ENCODE data around the gene PPA1. TPM values are rescaled to one million over a fixed set of nuclear protein-coding genes. Genes with fewer than 3 reads are reported as not detected.

The PPA1 gene
- total and polyA plus RNA-seq, 2 donors (not counting 1 experiment from before 2014, with no cell fraction given), result 28.6 to 40.6 TPM

- Histone ChIP-seq H3K27ac (ENCODE audit: low read length in 2 of 2) (no peak overlapping the region), H3K79me2 (ENCODE audit: control insufficient read depth, insufficient read depth, low read length) (peaks cover 84% of the 10 kb centered on the region), H3K27me3 (replicated peaks in 1 of 4; ENCODE audit: control extremely low read depth in 1 of 4, control insufficient read depth in 3 of 4, insufficient read depth in 4 of 4, low read length in 3 of 4) (no peaks in the 10 kb centered on the region), H3K4me1 (ENCODE audit: control insufficient read depth in 2 of 2, insufficient read depth in 2 of 2, low read length in 2 of 2) (peaks cover 28 to 33% of the 10 kb centered on the region in 2 donors), H3K9me3 (ENCODE audit: control extremely low read depth in 1 of 3, control insufficient read depth in 2 of 3, insufficient read depth in 1 of 3, low read length in 2 of 3) (no peaks in the 10 kb centered on the region), H4K20me1 (ENCODE audit: control insufficient read depth, insufficient read depth, low read length, poor library complexity, severe bottlenecking) (peaks cover 67% of the 10 kb centered on the region), H2AFZ (ENCODE audit: insufficient read depth, low read depth, low read length, poor library complexity, severe bottlenecking) (no peak overlapping the region), H3K4me2 (replicated peaks; ENCODE audit: low read depth, low read length, poor library complexity, severe bottlenecking) (no peak overlapping the region), H3K9ac (ENCODE audit: low read length) (no peak overlapping the region), H3K36me3 (replicated peaks in 1 of 2; ENCODE audit: control extremely low read depth in 1 of 2, control insufficient read depth in 1 of 2, extremely low read depth in 1 of 2, insufficient read depth in 2 of 2, low read length in 1 of 2) (peaks cover 8 to 16% of the 10 kb centered on the region in 2 experiments), H3K4me3 (ENCODE audit: control extremely low read depth in 1 of 5, extremely low read depth in 1 of 5, insufficient read depth in 1 of 5, low read depth in 2 of 5, low read length in 4 of 5) (no peak overlapping the region)
- H3K4me3 Mint-ChIP-seq, result peak overlapping the region; percentile 17
- ATAC-seq (ENCODE audit: low read depth) (no peak), DNase-seq (no peak)
- H3K9me3 Mint-ChIP-seq (ENCODE audit: insufficient read depth), result no peaks in the 10 kb centered on the region
- H3K27ac Mint-ChIP-seq, result no peak overlapping the region
- H3K4me1 Mint-ChIP-seq, result peaks cover 62% of the 10 kb centered on the region
- WGBS (ENCODE audit: insufficient coverage), result 80% methylated on average over 5 of the region's 7 CpGs
- ChIA-PET CTCF (interaction anchor here (5.4 kb wide), 1 partner anchor 22 kb away, joined by 62 read pairs; the partner anchor contains the start of gene TYSND1), POLR2A (interaction anchor here (0.7 to 1.1 kb wide), 2 partner anchors 21 to 925 kb away, joined by 3 read pairs; partner anchors contain the start of gene TYSND1)
- TF ChIP-seq EZH2 (IDR thresholded peaks at IDR 0.05; ENCODE audit: borderline replicate concordance, insufficient read depth, low read depth, low read length, poor library complexity, severe bottlenecking), result no peak
- no peak for TF ChIP-seq CTCF (IDR thresholded peaks at IDR 0.05)
- H3K27me3 Mint-ChIP-seq, result no peaks in the 10 kb centered on the region
- intact Hi-C loops (cut with micrococcal nuclease), result no loop called here
Measured at GRCh38 chr10:70167246-70167645, 66.0 kb downstream of the PPA1 start.

GRCh38 chr10:70166394-70166793, 66.8 kb downstream of the PPA1 start:
- WGBS (ENCODE audit: insufficient coverage), result no CpG with 5 or more reads among the region's 3 CpGs
- CTCF ChIA-PET, result interaction anchor here (5.4 kb wide), 1 partner anchor 21 kb away, joined by 62 read pairs; the partner anchor contains the start of gene TYSND1
- no peak overlapping the region for H3K27ac ChIP-seq (ENCODE audit: low read length in 2 of 2)
- no peaks in the 10 kb centered on the region for H3K9me3 ChIP-seq (ENCODE audit: control extremely low read depth in 1 of 3, control insufficient read depth in 2 of 3, insufficient read depth in 1 of 3, low read length in 2 of 3)
- Mint-ChIP-seq H3K27me3 (no peaks in the 10 kb centered on the region), H3K9me3 (ENCODE audit: insufficient read depth) (no peaks in the 10 kb centered on the region), H3K27ac (peak overlapping the region; percentile 5), H3K4me3 (no peak overlapping the region), H3K4me1 (peaks cover 70% of the 10 kb centered on the region)
- POLR2A ChIA-PET, result no interaction called here
- H3K4me1 ChIP-seq (ENCODE audit: control insufficient read depth in 2 of 2, insufficient read depth in 2 of 2, low read length in 2 of 2), result peaks cover 28 to 33% of the 10 kb centered on the region in 2 donors
- H3K4me3 ChIP-seq (ENCODE audit: control extremely low read depth in 1 of 5, extremely low read depth in 1 of 5, insufficient read depth in 1 of 5, low read depth in 2 of 5, low read length in 4 of 5), result no peak overlapping the region
- TF ChIP-seq EZH2 (IDR thresholded peaks at IDR 0.05; ENCODE audit: borderline replicate concordance, insufficient read depth, low read depth, low read length, poor library complexity, severe bottlenecking) (no peak), CTCF (IDR thresholded peaks at IDR 0.05) (no peak)
- H4K20me1 ChIP-seq (ENCODE audit: control insufficient read depth, insufficient read depth, low read length, poor library complexity, severe bottlenecking), result peaks cover 72% of the 10 kb centered on the region
- H3K79me2 ChIP-seq (ENCODE audit: control insufficient read depth, insufficient read depth, low read length), result peaks cover 91% of the 10 kb centered on the region
- ATAC-seq (ENCODE audit: low read depth), result no peak
- no peaks in the 10 kb centered on the region for H3K27me3 ChIP-seq (replicated peaks in 1 of 4; ENCODE audit: control extremely low read depth in 1 of 4, control insufficient read depth in 3 of 4, insufficient read depth in 4 of 4, low read length in 3 of 4)
- no peak overlapping the region for H3K4me2 ChIP-seq (replicated peaks; ENCODE audit: low read depth, low read length, poor library complexity, severe bottlenecking)
- peaks cover 8 to 23% of the 10 kb centered on the region in 2 experiments for H3K36me3 ChIP-seq (replicated peaks in 1 of 2; ENCODE audit: control extremely low read depth in 1 of 2, control insufficient read depth in 1 of 2, extremely low read depth in 1 of 2, insufficient read depth in 2 of 2, low read length in 1 of 2)
- no peak for DNase-seq
- H3K9ac ChIP-seq (ENCODE audit: low read length), result no peak overlapping the region
- intact Hi-C loops (cut with micrococcal nuclease), result no loop called here
- no peak overlapping the region for H2AFZ ChIP-seq (ENCODE audit: insufficient read depth, low read depth, low read length, poor library complexity, severe bottlenecking)

All from B cell (primary cell).